B cell (primary cell): ENCODE results near the gene SMIM5. TPM values are rescaled to one million over a fixed set of nuclear protein-coding genes. Genes with fewer than 3 reads are reported as not detected.

Source experiments
- ATAC-seq: fragments of 200-7000 bp; cut with Tn5 transposase; one replicate; pipeline ENCODE4 v1.10.0; 2021; ENCODE audit warnings: low read depth, mild to moderate bottlenecking, moderate number of reproducible peaks, moderate library complexity
- CTCF ChIA-PET: fragments of 350-600 bp; sonication (Branson Sonifier 250); formaldehyde crosslinking; loops from one replicate; lab custom pipeline; 2021; ENCODE audit warnings: antibody characterized with exemption, inconsistent platforms; lab: Charles Lee
- POLR2A ChIA-PET: fragments of 350-600 bp; sonication (Branson Sonifier 250); formaldehyde crosslinking; loops from one replicate; lab custom pipeline; 2021; ENCODE audit warnings: antibody characterized with exemption; lab: Charles Lee
- DNase-seq: peaks from one replicate; pipeline ENCODE4 v3.0.0; 2013
- H2AFZ ChIP-seq: 2 replicates; pipeline ENCODE4 v1.6.1; 2012; ENCODE audit warnings: mild to moderate bottlenecking, low read depth, low read length; ENCODE audit not compliant: insufficient read depth, poor library complexity, severe bottlenecking
- H3K27ac ChIP-seq, 2 donors: 1 replicate in 1 of 2; 2 replicates in 1 of 2; pipeline ENCODE4 v1.5.1; 2012 to 2013; ENCODE audit warnings: low read length in 2 of 2, mild to moderate bottlenecking in 2 of 2, moderate library complexity in 1 of 2
- H3K27me3 ChIP-seq, 4 experiments: fragments of 200-600 bp in 1 of 4; sonication (generic) in 1 of 4; replicated peaks in 1 of 4; 1 replicate in 2 of 4; 2 replicates in 2 of 4; pipeline versions ENCODE4 v1.6.1 to v1.7.0; 2013 to 2016; ENCODE audit warnings: low read length in 3 of 4, mild to moderate bottlenecking in 2 of 4, mixed read lengths in 1 of 4, moderate library complexity in 1 of 4; ENCODE audit not compliant: insufficient read depth in 4 of 4, control insufficient read depth in 3 of 4; ENCODE audit errors: control extremely low read depth in 1 of 4
- H3K36me3 ChIP-seq, 2 experiments: replicated peaks in 1 of 2; 1 replicate in 1 of 2; 2 replicates in 1 of 2; pipeline versions ENCODE4 v1.6.1 to v1.7.1; 2013; ENCODE audit warnings: low read length in 1 of 2; ENCODE audit not compliant: insufficient read depth in 2 of 2, control insufficient read depth in 1 of 2; ENCODE audit errors: control extremely low read depth in 1 of 2, extremely low read depth in 1 of 2
- H3K4me1 ChIP-seq, 2 donors: fragments of 200-600 bp in 1 of 2; sonication (generic) in 1 of 2; 1 replicate in 1 of 2; 2 replicates in 1 of 2; pipeline versions ENCODE4 v1.5.1 to v1.6.1; 2013 to 2017; ENCODE audit warnings: low read length in 2 of 2; ENCODE audit not compliant: control insufficient read depth in 2 of 2, insufficient read depth in 2 of 2
- H3K4me2 ChIP-seq: replicated peaks from 2 replicates; pipeline ENCODE3; 2012; ENCODE audit warnings: mild to moderate bottlenecking, low read depth, low read length; ENCODE audit not compliant: poor library complexity, severe bottlenecking
- H3K4me3 ChIP-seq, 5 experiments: fragments of 200-600 bp in 1 of 5; sonication (generic) in 1 of 5; 1 replicate in 3 of 5; 2 replicates in 2 of 5; pipeline versions ENCODE4 v1.5.1 to v1.7.0; 2011 to 2016; ENCODE audit warnings: low read length in 4 of 5, mild to moderate bottlenecking in 4 of 5, low read depth in 2 of 5, control low read depth in 1 of 5, moderate library complexity in 1 of 5; ENCODE audit not compliant: insufficient read depth in 1 of 5; ENCODE audit errors: control extremely low read depth in 1 of 5, extremely low read depth in 1 of 5
- H3K79me2 ChIP-seq: fragments of 200-600 bp; sonication (generic); one replicate; pipeline ENCODE4 v1.6.0; 2016; ENCODE audit warnings: low read length; ENCODE audit not compliant: control insufficient read depth, insufficient read depth
- H3K9ac ChIP-seq: fragments of 200-600 bp; sonication (generic); 2 replicates; pipeline ENCODE4 v1.6.1; 2017; ENCODE audit warnings: mild to moderate bottlenecking, low read length, moderate library complexity
- H3K9me3 ChIP-seq, 3 donors: one replicate each; pipeline versions ENCODE4 v1.6.1 to v1.7.1; 2013; ENCODE audit warnings: low read length in 2 of 3; ENCODE audit not compliant: control insufficient read depth in 2 of 3, insufficient read depth in 1 of 3; ENCODE audit errors: control extremely low read depth in 1 of 3
- H4K20me1 ChIP-seq: 2 replicates; pipeline ENCODE4 v1.6.0; 2012; ENCODE audit warnings: mild to moderate bottlenecking, low read length; ENCODE audit not compliant: insufficient read depth, control insufficient read depth, poor library complexity, severe bottlenecking
- H3K27ac Mint-ChIP-seq: one replicate; pipeline ENCODE4 v1.8.0; 2021; ENCODE audit warnings: mixed read lengths
- H3K27me3 Mint-ChIP-seq: one replicate; pipeline ENCODE4 v1.8.0; 2021; ENCODE audit warnings: mixed read lengths
- H3K4me1 Mint-ChIP-seq: one replicate; pipeline ENCODE4 v1.8.0; 2021; ENCODE audit warnings: mixed read lengths
- H3K4me3 Mint-ChIP-seq: one replicate; pipeline ENCODE4 v1.8.0; 2021; ENCODE audit warnings: mixed read lengths
- H3K9me3 Mint-ChIP-seq: one replicate; pipeline ENCODE4 v1.8.0; 2022; ENCODE audit warnings: mixed read lengths; ENCODE audit not compliant: insufficient read depth
- CTCF ChIP-seq: fragments of 200-600 bp; IDR thresholded peaks from one replicate; pipeline ENCODE4 v1.8.0; 2022; ENCODE audit warnings: antibody characterized with exemption, mild to moderate bottlenecking
- EZH2 ChIP-seq: IDR thresholded peaks from 2 replicates; pipeline ENCODE4 v1.6.1; 2012; ENCODE audit warnings: borderline replicate concordance, low read depth, mild to moderate bottlenecking, moderate library complexity, low read length; ENCODE audit not compliant: insufficient read depth, poor library complexity, severe bottlenecking
- WGBS: methylation state at CpG from one replicate; pipeline ENCODE4 v1.1.5; 2013; ENCODE audit warnings: missing lambda C conversion rate; ENCODE audit not compliant: insufficient coverage; 5-methylcytosine and 5-hydroxymethylcytosine counted together
- intact Hi-C: fragments of 100-400 bp; cut with micrococcal nuclease; formaldehyde crosslinking; loops from one replicate; pipeline ENCODE4 v1.10.0; 2022
- polyA plus RNA-seq: library from polyadenylated mRNA; depleted of rRNA; stranded (reverse); fragments of >200 nt; gene quantifications from 2 replicates; pipeline ENCODE4 v1.2.3, GENCODE V29; 2012
- total RNA-seq, 2 donors: library from RNA; stranded (reverse); fragments of 120-200 nt in 1 of 2; gene quantifications; 1 replicate in 1 of 2; 2 replicates in 1 of 2; pipeline versions ENCODE4 v1.2.3 to v1.2.4, GENCODE V29; 2013 to 2022

Gene SMIM5
- total and polyA plus RNA-seq, 2 donors (not counting 1 experiment from before 2014, with no cell fraction given), result 0.62 to 7.6 TPM

- intact Hi-C loops, result no loop called here
- H3K4me3 Mint-ChIP-seq, result no peak overlapping the region
- peaks cover 19% of the 10 kb centered on the region for H3K4me1 Mint-ChIP-seq
- H3K27me3 Mint-ChIP-seq, result no peaks in the 10 kb centered on the region
- POLR2A ChIA-PET, result no interaction called here
- H3K79me2 ChIP-seq, result peaks cover 89% of the 10 kb centered on the region
- WGBS, result 99% methylated on average over 8 of the region's 11 CpGs
- H3K4me2 ChIP-seq, result no peak overlapping the region
- no peak overlapping the region for H3K9ac ChIP-seq
- DNase-seq (no peak), ATAC-seq (no peak)
- H4K20me1 ChIP-seq, result peaks cover 62% of the 10 kb centered on the region
- peaks cover 0 to 2% of the 10 kb centered on the region in 2 donors for H3K4me1 ChIP-seq
- TF ChIP-seq EZH2 (no peak), CTCF (no peak)
- no peaks in the 10 kb centered on the region for H3K9me3 Mint-ChIP-seq
- CTCF ChIA-PET, result interaction anchor here (10.1 kb wide), 1 partner anchor 68 kb away, joined by 144 read pairs; no protein-coding TSS in a partner anchor
- no peak overlapping the region for H3K4me3 ChIP-seq
- H2AFZ ChIP-seq, result no peak overlapping the region
- no peaks in the 10 kb centered on the region for H3K9me3 ChIP-seq
- peaks cover 4 to 33% of the 10 kb centered on the region in 2 experiments for H3K36me3 ChIP-seq
- no peak overlapping the region for H3K27ac ChIP-seq
- no peak overlapping the region for H3K27ac Mint-ChIP-seq
- no peaks in the 10 kb centered on the region for H3K27me3 ChIP-seq
These were observed 46.5 kb downstream of the SMIM5 start for GRCh38 chr17:75679706-75680211.

- Histone ChIP-seq H3K9me3 (no peaks in the 10 kb centered on the region), H3K4me1 (peaks cover 0 to 4% of the 10 kb centered on the region in 2 donors), H3K4me2 (no peak overlapping the region), H3K9ac (no peak overlapping the region), H4K20me1 (peaks cover 66% of the 10 kb centered on the region), H3K4me3 (no peak overlapping the region), H3K36me3 (peaks cover 7 to 36% of the 10 kb centered on the region in 2 experiments), H3K79me2 (peaks cover 91% of the 10 kb centered on the region), H3K27ac (no peak overlapping the region), H2AFZ (no peak overlapping the region), H3K27me3 (no peaks in the 10 kb centered on the region)
- Mint-ChIP-seq H3K27ac (no peak overlapping the region), H3K4me1 (peaks cover 19% of the 10 kb centered on the region), H3K4me3 (no peak overlapping the region), H3K27me3 (no peaks in the 10 kb centered on the region), H3K9me3 (no peaks in the 10 kb centered on the region)
- TF ChIP-seq CTCF (no peak), EZH2 (no peak)
- DNase-seq (no peak), ATAC-seq (no peak)
- ChIA-PET CTCF (no interaction called here), POLR2A (no interaction called here)
- 97% methylated on average over 7 of the region's 10 CpGs for WGBS
- intact Hi-C loops, result no loop called here
These were observed 47.2 kb downstream of the SMIM5 start for GRCh38 chr17:75680431-75680830.
